Activated CD4-positive, CD25-positive, alpha-beta regulatory T cell treated with anti-CD3 and anti-CD28 coated beads, Interleukin-2, amount 50 U/mL, for 72 hours (primary cell): ENCODE results near the gene USB1.

Source experiments
- DNase-seq: peaks from one replicate; pipeline ENCODE4 v3.0.0; 2021

USB1 gene

GRCh38 chr16:58000706-58001676 is at the start of gene USB1:
Gene USB1, plus strand, starts transcription at chr16:58001407. Its CDS starts 77 bp downstream, at chr16:58001484.
- peak; percentile 88 for DNase-seq

GRCh38 chr16:57952909-57953308 is 48.3 kb upstream of the USB1 start:
- no peak for DNase-seq

DNA sequence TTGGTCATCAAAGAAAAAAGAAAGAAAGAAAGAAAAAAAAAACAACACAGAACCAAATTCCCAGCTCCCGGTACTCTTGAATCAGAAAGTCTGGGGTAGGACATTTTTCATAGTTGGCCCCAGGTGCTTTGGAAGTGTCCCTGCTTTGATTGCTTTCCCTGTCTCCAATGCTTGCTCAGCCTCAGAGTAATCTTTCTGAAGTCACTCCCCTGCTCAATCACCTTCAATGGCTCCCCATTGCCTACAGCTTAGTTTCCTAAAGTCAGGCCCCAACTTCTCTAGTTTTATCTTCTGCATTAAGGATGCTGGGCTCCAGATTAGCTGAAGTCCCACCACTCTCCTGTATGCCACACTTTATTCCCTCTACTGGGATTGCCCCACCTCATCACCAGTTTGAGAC is 47.4 kb upstream of the USB1 start:
- no peak for DNase-seq

GRCh38 chr16:57955572-57956188 is 45.5 kb upstream of the USB1 start:
- no peak for DNase-seq

- DNase-seq, result no peak
These were observed 44.9 kb upstream of the USB1 start for GRCh38 chr16:57956270-57956808.

GRCh38 chr16:57956924-57957672 is 44.1 kb upstream of the USB1 start:
- DNase-seq, result no peak

- no peak for DNase-seq
These were observed 43.4 kb upstream of the USB1 start for GRCh38 chr16:57957673-57958392.

DNA sequence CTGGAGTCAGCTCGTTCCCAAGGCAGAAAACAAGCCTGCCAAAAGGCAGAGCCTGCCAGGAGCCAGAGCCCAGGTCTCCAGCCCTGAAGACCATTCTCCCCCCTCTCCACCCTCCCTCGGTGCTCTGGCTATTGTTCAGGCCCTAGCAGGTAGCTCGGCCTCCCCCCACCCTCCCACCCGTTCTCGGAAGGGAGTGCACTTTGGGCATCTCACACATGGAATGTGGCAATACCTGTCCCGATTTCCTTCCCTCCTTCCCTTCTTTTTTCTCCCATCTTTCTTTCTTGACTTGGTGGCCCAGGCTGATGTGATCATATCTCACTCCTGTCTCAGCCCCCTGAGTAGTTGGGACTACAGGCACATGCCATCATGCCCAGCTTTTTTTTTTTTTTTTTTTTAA is 42.7 kb upstream of the USB1 start:
- no peak for DNase-seq

DNA sequence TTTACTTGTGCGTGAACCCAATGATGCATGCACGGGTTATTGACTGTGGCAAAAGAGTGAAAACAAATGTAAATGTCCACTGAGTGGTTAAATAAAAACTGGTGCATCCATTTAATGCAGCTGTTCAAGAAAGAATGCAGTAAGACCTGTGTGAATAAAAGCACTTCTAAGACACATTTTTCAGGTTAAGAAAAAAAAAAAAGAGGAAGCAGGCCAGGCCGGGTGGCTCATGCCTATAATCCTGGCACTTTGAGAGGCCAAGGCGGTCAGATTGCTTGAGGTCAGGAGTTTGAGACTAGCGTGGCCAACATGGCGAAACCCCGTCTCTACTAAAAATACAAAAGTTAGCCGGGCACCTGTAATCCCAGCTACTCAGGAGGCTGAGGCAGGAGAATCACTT is 42.1 kb upstream of the USB1 start:
- DNase-seq, result no peak

GRCh38 chr16:57959804-57960203 is 41.4 kb upstream of the USB1 start:
- no peak for DNase-seq

- DNase-seq, result no peak
These were observed 40.9 kb upstream of the USB1 start for GRCh38 chr16:57960310-57960709.

- DNase-seq, result no peak
These were observed 40.3 kb upstream of the USB1 start for GRCh38 chr16:57960826-57961472.

GRCh38 chr16:57961538-57961937 is 39.7 kb upstream of the USB1 start:
- no peak for DNase-seq

- DNase-seq, result no peak
These were observed 39.2 kb upstream of the USB1 start for GRCh38 chr16:57962046-57962445.

GRCh38 chr16:57962756-57963155 is 38.5 kb upstream of the USB1 start:
- no peak for DNase-seq

- no peak for DNase-seq
These were observed 37.0 kb upstream of the USB1 start for GRCh38 chr16:57964157-57964700.

- DNase-seq, result no peak
These were observed 34.9 kb upstream of the USB1 start for GRCh38 chr16:57966204-57966771.

GRCh38 chr16:57966986-57967385 is 34.2 kb upstream of the USB1 start:
- no peak for DNase-seq

GRCh38 chr16:57967916-57968315 is 33.3 kb upstream of the USB1 start:
- no peak for DNase-seq

- DNase-seq, result no peak
These were observed 31.6 kb upstream of the USB1 start for GRCh38 chr16:57969451-57970123.

DNA sequence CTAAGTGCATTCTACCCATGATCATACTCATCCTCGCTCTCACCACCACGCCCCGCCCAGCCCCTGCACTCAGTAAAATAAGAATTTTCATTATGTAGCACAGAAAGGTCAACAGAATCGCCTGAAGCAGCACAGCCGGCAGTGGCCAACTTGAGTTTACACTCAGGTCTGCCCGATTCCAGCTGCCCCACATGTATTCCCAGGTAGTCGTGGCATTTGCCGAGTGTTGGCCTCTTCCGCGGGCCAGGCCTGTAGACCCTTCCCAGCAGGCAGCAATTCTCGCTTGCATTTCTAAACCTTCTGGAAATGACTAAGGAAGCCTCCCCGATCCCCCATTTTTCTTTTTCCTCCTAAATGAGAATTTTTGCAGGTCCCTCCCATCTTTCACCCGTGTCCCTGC is 30.9 kb upstream of the USB1 start:
- DNase-seq, result no peak
